ENCODE data around the gene PDE6G.

DNA sequence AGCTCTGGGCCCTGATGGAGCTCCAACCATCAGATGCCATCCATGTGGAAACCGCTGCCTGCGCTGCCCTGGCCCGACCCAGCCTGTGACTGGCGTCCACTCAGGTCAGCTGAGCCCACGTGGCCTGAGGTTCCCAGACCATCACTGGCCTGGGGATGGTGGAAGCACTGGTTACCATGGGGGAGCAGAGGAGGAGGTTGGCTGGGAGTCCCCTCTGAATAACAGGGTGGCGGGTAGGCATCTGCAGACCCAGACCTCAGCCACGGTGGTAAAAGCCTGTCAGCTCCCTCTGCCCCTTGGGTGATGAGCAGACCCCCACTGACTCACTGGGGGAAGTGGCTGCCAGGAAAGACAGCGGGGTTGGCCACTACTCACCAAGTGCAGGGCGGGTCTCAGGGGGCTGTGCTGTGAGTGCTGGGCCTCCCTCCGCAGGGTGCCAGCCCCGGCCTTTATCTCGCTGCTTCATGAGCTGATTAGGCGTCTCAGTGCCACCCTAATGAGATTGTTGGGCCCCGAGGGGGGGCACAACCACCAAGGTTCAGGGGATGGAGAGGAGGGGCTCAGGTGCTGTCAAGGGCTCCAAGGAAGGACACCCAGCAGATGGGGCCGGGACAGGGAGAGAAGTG lies at the start of gene PDE6G:
- TF ChIP-seq, protein P1, sequence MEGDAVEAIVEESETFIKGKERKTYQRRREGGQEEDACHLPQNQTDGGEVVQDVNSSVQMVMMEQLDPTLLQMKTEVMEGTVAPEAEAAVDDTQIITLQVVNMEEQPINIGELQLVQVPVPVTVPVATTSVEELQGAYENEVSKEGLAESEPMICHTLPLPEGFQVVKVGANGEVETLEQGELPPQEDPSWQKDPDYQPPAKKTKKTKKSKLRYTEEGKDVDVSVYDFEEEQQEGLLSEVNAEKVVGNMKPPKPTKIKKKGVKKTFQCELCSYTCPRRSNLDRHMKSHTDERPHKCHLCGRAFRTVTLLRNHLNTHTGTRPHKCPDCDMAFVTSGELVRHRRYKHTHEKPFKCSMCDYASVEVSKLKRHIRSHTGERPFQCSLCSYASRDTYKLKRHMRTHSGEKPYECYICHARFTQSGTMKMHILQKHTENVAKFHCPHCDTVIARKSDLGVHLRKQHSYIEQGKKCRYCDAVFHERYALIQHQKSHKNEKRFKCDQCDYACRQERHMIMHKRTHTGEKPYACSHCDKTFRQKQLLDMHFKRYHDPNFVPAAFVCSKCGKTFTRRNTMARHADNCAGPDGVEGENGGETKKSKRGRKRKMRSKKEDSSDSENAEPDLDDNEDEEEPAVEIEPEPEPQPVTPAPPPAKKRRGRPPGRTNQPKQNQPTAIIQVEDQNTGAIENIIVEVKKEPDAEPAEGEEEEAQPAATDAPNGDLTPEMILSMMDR (IDR thresholded peaks at IDR 0.05) = no peak
- TF ChIP-seq POLR2A (IDR thresholded peaks at IDR 0.05) = no peak

Measured in lower leg skin (tissue), 3 donors.